IMR-90 (cell line): ENCODE measurements around the gene FUT8.

Experiments
- CEBPB ChIP-seq: IDR thresholded peaks from 2 replicates; pipeline ENCODE4 v1.6.1; 2012; ENCODE audit warnings: low read depth, low read length, improper control_type of control experiment
- CHD1 ChIP-seq: IDR thresholded peaks from 2 replicates; pipeline ENCODE4 v1.6.1; 2012; ENCODE audit warnings: low read depth, low read length, improper control_type of control experiment
- CTCF ChIP-seq: conservative IDR thresholded peaks from 2 replicates; pipeline ENCODE4 v1.5.1; 2012; ENCODE audit warnings: mild to moderate bottlenecking, low read depth, low read length, improper control_type of control experiment
- NFE2L2 ChIP-seq: fragments of 150-350 bp; IDR thresholded peaks from 2 replicates; pipeline ENCODE4 v1.6.1; 2016; ENCODE audit warnings: low read depth, mild to moderate bottlenecking, low read length
- POLR2A ChIP-seq: IDR thresholded peaks from 2 replicates; pipeline ENCODE4 v1.6.1; 2012; ENCODE audit warnings: mild to moderate bottlenecking, low read depth, low read length

- TF ChIP-seq POLR2A (no peak), CEBPB (no peak), NFE2L2 (no peak), CTCF (no peak), CHD1 (no peak)
Observed at GRCh38 chr14:65791191-65791981, 378.9 kb downstream of the FUT8 start.
